T follicular helper cell (primary cell): ENCODE results near the gene F5.

Source experiments
- DNase-seq: peaks from one replicate; pipeline ENCODE4 v3.0.0-alpha.2; 2020; ENCODE audit warnings: low read depth

F5 gene

DNA sequence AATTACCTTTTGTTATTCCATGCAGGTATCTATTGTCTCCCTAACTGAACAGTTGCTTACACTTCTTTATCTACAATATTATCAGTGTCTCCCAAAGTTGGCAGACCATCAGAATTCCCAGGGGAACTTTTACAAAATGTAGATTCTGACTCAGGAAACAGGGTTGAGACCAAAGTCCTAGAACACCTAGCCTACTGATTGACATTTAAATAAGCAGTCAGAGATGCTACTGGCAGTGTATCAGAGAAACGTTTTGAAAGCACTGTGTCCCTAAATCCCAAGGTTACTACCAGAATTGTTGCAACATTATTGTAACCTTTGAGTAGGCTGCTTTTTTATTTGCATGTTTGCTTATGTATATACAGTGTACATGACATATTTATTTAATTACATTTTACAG, 1.8 kb upstream of the F5 start:
- DNase-seq: no peak

DNA sequence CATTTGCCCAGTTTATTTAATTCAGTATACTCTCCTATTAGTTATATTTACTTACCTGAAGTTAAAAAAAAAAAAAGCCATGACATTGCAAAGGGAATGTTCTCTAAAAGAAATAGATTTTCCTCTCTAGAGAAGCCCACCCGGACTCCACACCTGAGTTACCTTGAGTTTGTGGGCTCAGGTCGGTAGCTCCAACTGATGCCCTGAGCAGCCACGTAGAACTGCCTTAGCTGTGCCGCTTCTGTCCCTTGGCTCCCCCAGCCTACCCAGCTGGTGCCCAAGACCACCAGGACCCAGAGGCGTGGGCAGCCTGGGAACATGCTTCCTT, 250 bp downstream of the F5 start:
- no peak for DNase-seq

DNA sequence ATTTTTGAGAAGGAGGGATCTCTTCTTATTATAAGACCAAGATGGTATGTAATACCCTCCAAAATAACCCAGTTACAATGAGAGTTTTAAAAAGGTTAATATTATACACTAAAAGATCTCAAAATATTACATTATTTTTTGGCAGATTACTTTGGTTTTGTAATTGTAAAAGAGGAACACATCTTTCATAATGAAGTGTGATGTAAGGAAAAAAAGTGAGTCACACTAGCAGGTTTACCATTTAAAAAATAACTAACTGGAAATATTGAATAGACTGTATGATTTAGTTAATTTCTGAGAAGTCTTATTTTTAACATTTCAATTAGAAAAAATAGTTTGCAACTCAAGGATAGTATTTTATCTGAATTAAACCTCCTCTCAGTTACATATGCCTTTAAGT, 1.1 kb downstream of the F5 start:
- no peak for DNase-seq

DNA sequence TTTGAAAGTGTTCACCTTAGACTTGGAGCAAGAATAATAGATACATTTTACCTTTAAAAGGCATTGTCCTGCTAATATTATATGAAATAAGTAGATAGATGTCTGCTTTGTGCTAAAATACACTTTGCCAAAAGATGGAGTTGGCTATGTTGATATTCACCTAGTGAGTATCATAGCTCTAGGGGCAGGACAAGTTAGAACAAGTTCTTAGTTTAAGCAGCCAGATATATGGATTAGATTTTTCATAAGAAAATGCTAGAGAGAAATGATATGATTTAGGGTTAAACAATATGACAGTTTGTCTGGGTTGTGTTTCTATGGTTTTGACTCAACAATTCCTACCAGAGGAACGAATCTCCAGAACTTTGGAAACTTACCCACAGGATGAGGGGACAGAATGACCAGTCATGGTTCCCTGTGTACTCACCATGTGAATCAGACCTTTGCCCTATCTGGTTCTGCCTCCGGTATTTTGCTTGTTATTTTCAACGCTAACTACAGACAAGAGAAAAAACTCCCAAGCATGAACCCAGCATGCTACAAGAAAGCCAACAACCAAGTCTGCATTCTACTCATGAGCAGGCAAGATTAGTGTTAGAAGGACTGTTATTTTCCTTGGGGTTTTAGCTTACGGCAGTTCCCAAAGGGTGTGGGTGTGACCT, 1.7 kb downstream of the F5 start:
- no peak for DNase-seq

DNA sequence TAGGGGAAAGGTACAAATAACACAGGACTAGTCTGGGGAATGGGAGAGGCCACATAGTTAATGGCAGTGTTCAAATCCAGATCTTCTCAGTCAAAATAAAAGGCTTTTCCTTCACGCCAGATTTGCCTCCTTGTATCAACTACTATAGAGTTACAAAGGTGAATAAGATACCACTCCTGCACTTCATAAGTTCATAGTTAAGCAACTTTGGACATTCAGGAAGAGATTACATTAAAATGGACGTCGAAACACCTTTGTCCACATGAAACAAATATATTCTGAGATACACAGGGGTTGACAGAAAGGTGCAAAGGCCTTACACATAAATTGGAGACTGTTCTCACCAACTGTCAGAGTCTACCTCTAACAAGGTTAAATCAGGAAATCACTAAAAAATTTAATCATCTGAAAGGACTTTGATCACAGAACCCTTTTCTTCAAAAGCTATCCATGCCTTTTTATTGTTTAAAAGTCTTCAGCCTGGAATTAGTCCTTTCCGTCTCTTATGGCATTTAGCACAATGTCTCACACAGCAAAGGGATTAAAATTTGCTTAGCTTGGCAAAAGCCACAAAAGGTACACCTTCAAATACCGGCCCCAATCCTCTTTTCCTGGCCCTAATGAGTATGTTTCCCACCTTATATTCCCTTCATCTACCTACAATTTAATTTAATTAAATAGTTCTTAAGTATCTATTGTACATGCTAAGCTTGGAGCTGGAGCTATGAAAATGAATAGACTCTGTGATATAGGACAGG, 8.1 kb downstream of the F5 start:
- no peak for DNase-seq

DNA sequence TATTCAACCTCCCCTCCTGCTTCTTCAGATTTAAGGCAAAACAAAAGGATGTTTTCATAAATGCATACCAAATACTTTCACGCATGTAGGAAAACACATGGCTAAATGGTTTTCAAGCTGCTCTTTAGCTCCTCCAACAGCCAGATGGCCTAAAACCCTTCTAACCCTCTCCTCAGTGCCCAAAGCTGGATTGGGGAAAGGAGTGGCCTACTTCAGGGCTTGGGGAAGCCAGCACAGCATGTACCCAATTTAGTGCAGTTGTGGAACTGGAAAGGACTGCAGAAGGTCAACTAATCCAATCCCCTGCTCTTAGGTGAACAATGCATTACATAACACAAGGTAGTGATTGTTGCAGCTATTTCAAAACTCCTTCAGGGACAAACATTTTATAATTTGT, 9.3 kb downstream of the F5 start:
- DNase-seq: no peak

DNA sequence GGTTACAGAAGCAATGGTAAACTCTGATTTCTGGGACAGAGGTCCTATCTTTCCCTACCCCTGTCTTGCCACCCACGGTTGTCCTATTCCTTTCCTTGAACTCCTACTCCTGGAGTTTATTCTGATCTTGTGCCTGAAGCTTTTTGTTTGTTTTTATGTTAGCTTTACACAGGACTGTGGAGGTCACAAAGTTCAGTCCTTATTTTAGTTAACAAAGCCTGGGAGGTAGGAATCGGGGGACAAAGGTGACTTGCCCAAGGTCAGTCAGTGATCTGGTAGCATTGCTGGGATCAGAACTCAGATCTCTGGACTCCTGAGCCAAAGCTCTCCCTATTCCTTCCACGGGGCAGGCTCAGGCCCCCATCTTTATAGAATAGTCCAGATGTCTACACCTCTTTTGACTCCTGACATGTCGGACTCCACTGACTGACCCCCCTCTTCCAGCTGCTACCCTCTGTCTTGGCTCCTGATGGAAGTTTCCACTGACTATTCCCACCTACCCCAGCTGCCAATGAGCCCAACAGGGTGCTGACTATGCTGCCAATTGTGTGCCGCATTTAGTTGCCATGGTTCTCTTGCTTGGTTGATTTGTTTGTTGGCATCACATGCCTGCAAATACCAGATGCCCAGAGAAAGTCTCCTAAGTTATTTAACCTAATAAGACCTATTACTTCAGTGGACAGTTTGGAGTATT, 9.9 kb downstream of the F5 start:
- DNase-seq: no peak

DNA sequence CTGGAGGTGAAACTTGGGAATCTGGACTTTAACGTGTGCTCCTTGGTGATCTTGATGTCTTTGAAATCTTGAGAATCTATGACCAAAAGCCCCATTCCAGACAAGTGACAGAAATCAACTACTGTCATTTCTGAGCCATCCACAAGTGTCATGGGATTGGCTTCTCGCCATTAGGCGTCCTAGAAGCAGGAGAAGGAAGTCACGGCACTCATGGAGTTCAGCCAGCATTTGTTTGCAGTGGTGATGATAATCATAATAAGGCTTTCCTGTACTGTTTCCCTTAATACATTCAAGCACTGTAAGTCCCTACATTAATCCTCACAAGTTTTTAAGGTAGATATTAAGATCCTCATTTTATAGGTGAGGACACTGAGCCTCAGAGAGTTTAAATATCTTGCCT, 11.9 kb downstream of the F5 start:
- no peak for DNase-seq

DNA sequence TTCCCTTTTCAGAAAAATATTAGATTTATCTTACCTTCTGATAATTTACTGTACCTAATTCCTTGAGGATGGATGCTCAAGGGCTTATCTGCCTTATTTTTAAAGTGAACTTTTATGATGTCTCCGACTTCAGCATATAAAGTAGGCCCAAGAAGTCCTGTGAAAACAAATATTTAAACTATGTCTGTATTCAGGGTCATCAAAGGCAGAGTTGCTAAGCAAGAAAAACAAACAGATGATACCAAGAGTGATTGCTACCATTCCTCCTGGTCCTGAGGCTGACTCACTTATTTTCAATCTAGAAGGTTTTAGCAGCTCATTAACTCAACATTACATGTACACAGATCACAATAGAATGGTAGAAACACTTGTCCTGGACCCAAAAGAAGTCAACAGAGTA, 14.1 kb downstream of the F5 start:
- DNase-seq: no peak

DNA sequence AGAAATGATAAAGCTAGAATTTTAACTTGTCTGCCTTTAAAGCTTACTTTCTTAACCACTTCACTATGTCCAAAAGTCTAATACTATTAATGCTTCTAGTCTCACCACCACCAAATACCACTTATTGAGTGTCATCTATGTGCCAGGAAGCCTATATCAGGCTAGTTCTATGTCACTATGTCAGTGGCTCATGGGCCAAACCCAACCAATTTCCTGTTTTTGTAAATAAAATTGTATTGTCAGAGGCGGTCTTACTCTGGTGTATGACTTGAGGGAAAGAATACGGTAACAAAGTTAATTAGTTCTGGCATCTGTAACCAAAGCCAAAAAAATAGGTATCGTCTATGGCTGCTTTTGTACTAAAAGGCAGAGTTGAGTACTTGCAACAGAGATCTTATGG, 14.8 kb downstream of the F5 start:
- DNase-seq: no peak

DNA sequence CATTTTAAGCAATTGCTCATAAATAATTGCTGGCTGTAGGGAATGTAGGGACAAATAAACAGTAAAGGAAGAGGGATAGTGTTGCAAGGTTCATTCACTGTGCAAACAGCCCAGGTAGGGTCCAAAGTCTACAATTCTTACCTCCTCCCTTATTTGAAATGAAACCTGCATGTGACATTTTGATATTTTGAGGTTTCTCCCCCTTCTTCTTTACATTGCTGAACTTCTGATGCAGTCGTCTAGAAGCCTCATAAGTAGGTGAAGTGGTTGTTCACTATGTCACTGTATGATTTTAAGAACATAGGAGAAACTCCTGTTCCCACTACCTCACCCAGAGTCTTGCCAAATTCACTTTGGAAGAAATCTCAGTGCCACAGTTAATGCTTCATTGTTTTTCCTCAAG, 16.1 kb downstream of the F5 start:
- no peak for DNase-seq

DNA sequence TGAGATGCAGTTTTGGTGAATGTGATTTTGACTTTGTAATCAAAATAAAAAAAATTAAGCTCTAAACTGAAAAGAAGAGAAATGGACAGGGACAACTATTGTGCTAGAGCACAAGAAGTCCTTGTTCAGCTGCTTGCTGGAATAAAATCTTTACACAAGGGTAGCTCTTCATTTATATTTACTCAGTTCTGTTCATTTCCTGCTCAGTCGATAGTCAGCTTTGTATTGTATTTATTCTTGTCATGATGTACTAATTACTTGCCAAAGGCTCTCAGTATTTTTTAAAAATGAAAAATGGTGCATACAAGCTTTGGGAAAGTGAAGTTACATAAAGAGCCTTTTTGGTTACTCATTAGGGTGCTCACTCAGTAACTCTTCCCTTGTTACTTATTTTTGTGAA, 17.8 kb downstream of the F5 start:
- no peak for DNase-seq

DNA sequence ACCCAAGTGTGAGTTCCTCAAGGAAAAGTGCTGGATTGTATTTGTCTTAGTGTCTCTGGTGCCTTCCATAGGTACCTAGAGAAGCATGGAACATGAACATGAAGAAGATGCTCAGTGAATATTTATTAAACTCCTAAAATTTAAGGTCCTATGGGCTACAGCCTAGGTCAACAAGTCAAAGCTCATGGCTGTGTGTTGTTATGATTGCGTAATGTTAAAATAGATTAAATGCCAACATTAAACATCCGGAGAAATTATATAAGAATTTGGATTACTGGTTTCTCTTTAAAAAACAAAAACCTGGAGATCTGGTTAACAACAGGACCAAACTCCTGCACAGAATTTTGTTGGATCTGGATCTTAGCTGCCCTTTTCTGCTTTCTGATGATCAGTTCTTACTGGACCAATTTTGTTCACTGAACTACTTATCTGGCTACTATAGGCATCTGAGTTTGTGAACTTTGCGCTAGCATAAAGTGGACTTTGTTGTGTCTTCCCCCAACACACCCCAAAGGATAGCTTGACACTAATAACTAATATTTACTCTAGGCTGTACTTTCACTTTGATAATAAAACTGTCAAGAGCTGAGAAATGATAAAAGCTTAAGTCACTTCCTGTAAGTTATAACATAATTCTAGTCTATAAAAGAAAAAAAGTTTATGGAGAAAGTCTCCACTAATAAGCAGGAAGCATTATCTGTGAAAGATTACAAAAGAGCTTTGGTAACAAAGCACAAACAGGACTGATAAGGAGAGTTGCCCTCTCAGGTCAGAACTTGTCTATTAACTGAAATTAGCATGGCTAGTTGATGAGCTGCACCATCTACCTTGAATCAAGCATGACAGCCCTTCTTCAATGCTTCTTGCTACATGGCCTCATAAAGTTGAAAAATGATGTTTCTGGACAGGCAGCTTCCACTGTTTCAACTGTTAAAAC, 20.7 kb downstream of the F5 start:
- DNase-seq: no peak

DNA sequence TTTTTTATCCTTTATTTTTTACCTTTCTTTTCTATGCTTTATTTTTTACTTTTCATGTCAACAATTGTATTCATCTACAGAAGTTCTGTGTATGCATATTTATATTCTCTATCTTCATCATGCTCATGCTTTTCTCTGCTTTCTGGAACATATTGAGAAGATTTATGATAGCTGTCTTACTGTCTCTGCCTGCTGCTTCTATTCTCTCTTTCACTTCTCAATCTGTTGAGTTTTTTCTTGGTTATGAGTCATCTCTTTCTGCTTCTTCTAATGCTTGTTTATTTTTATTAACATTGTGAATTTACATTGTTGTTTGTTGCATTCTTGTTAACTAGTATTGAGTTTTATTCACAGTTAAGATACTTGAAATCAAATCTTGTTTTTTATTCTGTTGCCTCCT, 22.6 kb downstream of the F5 start:
- DNase-seq: no peak

DNA sequence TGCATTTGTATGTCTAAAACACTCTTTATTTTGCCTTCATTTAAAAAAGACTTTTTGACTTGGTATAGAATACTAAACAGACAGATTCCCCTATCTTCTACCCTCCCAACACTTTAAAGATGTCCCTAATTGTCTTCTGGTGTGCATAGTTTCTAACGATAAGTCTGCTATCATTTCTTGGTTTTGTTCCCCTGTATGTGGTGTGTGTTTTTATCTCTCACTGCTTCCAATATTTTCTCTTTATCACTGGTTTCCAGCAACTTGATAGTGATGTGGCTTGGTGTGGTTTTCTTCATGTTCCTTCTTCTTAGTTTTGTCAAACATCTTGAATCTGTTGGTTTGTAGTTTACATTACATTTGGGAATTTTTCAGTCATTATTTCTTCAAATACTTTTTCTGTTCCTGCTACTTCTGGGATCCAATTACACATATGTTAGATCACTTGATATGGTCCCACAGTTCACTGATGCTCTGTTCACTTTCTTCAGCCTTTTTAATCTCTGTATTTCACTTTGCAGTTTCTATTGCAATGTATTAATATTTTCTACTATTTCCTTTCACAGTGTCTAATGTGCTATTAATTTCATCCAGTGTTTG, 23.2 kb downstream of the F5 start:
- DNase-seq: no peak

DNA sequence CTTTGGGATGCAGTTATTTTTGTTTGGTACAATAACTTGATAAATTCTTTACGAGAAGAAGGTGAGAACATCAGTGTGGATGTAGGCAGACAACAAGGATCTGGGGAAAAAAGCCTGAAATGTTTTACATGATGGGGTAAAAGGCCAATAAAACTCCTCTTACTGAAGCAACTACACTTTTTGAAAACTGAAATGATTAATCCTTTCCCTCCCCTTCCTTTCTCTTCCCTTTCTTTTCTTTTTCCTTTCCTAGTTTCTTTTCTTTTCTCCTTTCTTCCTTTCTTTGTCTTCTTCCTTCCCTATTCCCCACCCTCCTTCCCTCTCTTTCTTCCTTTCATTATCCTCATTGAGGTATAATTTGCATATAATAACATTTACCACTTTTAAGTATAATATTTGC, 24.6 kb downstream of the F5 start:
- no peak for DNase-seq

DNA sequence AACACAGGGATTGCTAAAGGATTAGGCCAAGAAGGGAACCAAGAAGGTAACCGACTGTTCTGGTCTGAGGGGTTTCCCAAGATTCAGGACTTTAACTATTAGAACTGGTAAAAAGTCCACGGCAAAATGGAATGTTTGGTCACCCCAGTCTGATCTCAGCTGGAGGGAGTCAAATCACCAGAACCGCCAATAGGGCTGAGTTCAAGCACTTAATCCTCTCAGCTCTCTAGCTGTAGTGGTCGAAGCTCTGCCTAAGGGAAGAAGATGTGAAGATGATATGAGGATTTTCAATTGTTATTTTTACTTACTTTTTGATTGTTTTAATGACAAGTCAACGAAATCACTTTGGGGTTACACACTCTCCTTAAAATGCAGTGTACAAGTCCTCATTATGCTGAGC, 29.1 kb downstream of the F5 start:
- no peak for DNase-seq

DNA sequence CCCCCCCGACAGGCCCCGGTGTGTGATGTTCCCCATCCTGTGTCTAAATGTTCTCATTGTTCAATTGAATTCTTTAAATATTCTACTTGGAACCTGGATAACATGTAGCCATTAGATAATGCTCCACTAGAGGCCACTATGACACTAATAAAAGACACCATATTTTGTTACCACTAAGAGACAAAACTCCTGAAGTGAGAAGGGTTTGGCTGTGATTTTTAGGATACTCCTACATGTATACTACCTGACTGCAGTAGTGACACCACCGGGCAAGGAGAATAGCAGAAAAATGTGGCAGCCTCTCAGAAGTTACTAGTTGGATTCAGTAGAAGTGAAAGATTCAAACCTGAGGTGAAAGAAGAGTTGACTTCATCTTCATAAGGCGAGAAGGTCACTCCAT, 36.0 kb downstream of the F5 start:
- no peak for DNase-seq

DNA sequence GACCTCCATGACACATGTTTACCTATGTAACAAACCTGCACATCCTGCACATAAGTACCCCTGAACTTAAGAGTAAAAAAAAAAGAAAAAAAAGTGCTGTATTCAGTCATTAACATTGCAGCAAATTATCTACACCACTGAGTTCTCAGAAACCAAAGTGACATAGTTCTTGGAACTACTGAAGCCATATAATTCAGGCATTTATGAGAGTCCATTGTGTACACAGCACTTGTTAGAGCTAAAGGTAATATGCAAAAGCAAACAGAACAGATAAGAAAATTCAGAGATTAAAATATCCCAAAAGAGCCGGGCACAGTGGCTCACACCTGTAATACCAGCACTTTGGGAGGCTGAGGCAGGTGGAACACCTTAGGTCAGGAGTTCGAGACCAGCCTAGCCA, 38.0 kb downstream of the F5 start:
- DNase-seq: no peak

DNA sequence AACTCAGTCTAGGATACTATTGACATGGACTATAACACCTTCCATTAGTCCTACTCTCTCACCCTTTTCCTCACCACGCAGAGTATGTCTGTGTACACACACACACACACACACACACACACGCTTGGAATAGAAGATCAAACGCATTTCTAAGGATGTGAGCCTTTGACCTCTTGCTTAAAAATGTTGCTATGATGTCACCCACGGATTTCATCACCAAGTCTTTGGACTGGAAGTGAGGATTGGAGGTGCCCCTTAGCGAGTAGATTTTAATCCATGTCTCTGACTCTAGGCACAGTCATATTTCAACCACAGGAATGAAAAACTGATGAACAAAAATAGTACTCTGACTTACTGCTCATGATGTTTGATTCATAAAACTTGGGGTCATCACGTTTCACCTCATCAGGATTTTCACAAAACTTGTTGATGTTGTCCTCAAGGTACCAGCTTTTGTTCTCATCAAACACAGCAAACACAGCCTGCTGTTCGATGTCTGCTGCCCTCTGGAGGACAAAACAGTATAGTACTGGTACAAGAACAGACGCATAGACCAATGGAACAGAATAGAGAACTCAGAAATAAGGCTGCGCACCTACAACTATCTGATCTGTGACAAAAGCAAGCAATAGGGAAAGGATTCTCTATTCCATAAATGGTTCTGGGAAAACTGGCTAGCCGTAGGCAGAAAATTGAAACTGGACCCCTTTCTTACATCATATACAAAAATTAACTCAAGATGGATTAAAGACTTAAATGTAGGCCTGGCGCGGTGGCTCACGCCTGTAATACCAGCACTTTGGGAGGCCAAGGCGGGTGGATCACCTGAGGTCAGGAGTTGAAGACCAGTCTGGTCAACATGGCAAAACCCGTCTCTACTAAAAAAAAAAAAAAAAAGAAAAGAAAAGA, 39.9 kb downstream of the F5 start:
- peak; percentile 27 for DNase-seq

DNA sequence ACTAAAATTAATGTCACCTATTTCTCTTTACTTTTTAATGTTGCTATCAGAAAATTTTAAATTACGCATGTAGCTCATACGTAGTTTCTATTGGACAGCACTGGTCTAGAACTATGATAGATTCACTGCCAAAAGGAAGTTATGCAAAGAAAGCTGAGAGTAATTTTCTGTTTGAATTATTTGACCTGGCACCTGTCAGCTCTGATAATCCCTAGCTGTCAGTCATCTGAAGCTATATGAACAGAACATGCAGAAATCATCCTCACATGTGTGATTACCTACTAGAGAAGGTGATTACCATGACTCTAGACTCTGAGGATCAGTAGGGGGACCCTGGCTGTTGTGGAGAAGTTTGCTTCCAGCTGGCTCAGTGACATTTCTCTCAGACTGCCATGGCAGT, 40.8 kb downstream of the F5 start:
- DNase-seq: no peak
